Peyer's patch (tissue), 4 donors: Measurements from ENCODE around the gene KRT77. TPM values are rescaled to one million over a fixed set of nuclear protein-coding genes. Genes with fewer than 3 reads are reported as not detected.
"Not testable (repeated sequence)": the region's sequence is repeated elsewhere in the genome, so short reads cannot be mapped to it uniquely, and the experiment has no call there.

Experiments used
- DNase-seq, 3 donors: peaks; one replicate each; pipeline ENCODE4 v3.0.0-alpha.2; 2017 to 2019
- H3K27ac ChIP-seq, 4 donors: fragments of 200-600 bp; sonication (generic); one replicate each; pipeline ENCODE4 v1.5.1; 2016 to 2019
- H3K27me3 ChIP-seq, 2 donors: fragments of 200-600 bp; sonication (generic); one replicate each; pipeline ENCODE4 v1.5.1; 2019
- H3K36me3 ChIP-seq, 3 donors: fragments of 200-600 bp; sonication (generic); one replicate each; pipeline ENCODE4 v1.5.1; 2016 to 2019
- H3K4me1 ChIP-seq, 4 donors: fragments of 200-600 bp; sonication (generic); one replicate each; pipeline ENCODE4 v1.5.1; 2016 to 2019
- H3K4me3 ChIP-seq, 4 donors: fragments of 200-600 bp; sonication (generic); 1 replicate in 3 of 4; 2 replicates in 1 of 4; pipeline ENCODE4 v1.5.1; 2016 to 2019; ENCODE audit warnings: mild to moderate bottlenecking in 1 of 4
- H3K9me3 ChIP-seq, 4 donors: fragments of 200-600 bp; sonication (generic); one replicate each; pipeline ENCODE4 v1.5.1; 2016 to 2019; ENCODE audit warnings: mild to moderate bottlenecking in 1 of 4
- CTCF ChIP-seq, 6 experiments: fragments of 450-650 bp in 4 of 6; fragments of 200-600 bp in 2 of 6; sonication (generic) in 1 of 6; IDR thresholded peaks; one replicate each; pipeline ENCODE4 v1.5.1; 2017 to 2019; ENCODE audit warnings: antibody characterized with exemption in 6 of 6, mild to moderate bottlenecking in 3 of 6, moderate library complexity in 1 of 6
- POLR2A ChIP-seq, 2 donors: fragments of 450-650 bp; IDR thresholded peaks; one replicate each; pipeline ENCODE4 v1.5.1; 2017; ENCODE audit warnings: antibody characterized with exemption in 2 of 2, mild to moderate bottlenecking in 2 of 2, moderate library complexity in 2 of 2
- total RNA-seq, 4 donors: library from RNA; depleted of rRNA; stranded (reverse); fragments of >200 nt; gene quantifications; one replicate each; pipeline ENCODE4 v1.1.0, GENCODE V29; 2016

The KRT77 gene
- total RNA-seq, 4 donors from 2014 or later = not detected

GRCh38 chr12:52670506-52670905 is 32.8 kb downstream of the KRT77 start:
- TF ChIP-seq POLR2A (IDR thresholded peaks at IDR 0.05) = no peak
- no peak for TF ChIP-seq CTCF (IDR thresholded peaks at IDR 0.05)
- no peaks in the 10 kb centered on the region for H3K27me3 ChIP-seq

GRCh38 chr12:52669941-52670340 is 33.4 kb downstream of the KRT77 start:
- H3K4me1 ChIP-seq, DNase-seq, H3K27ac ChIP-seq, H3K9me3 ChIP-seq, H3K4me3 ChIP-seq, H3K27me3 ChIP-seq, H3K36me3 ChIP-seq: not testable (repeated sequence)

More at GRCh38 chr12:52670506-52670905, 32.8 kb downstream of the KRT77 start:
- Histone ChIP-seq H3K36me3 (no peaks in the 10 kb centered on the region), H3K4me3 (no peak overlapping the region), H3K9me3 (no peaks in the 10 kb centered on the region), H3K27ac (no peak overlapping the region), H3K4me1 (no peaks in the 10 kb centered on the region)
- DNase-seq = no peak

GRCh38 chr12:52669426-52669825 is 33.9 kb downstream of the KRT77 start:
- TF ChIP-seq CTCF (IDR thresholded peaks at IDR 0.05) (no peak), POLR2A (IDR thresholded peaks at IDR 0.05) (no peak)
- Histone ChIP-seq H3K9me3 (no peaks in the 10 kb centered on the region), H3K4me3 (no peak overlapping the region), H3K4me1 (no peaks in the 10 kb centered on the region), H3K27ac (no peak overlapping the region), H3K36me3 (no peaks in the 10 kb centered on the region), H3K27me3 (no peaks in the 10 kb centered on the region)
- no peak for DNase-seq

GRCh38 chr12:52667931-52668330 is 35.4 kb downstream of the KRT77 start:
- no peaks in the 10 kb centered on the region for H3K4me1 ChIP-seq
- no peak overlapping the region for H3K4me3 ChIP-seq
- no peak overlapping the region for H3K27ac ChIP-seq
- DNase-seq = no peak
- no peak for TF ChIP-seq POLR2A (IDR thresholded peaks at IDR 0.05)
- TF ChIP-seq CTCF (IDR thresholded peaks at IDR 0.05) = no peak
- no peaks in the 10 kb centered on the region for H3K36me3 ChIP-seq
- no peaks in the 10 kb centered on the region for H3K9me3 ChIP-seq
- H3K27me3 ChIP-seq = no peaks in the 10 kb centered on the region

- no peaks in the 10 kb centered on the region for H3K4me1 ChIP-seq
- H3K4me3 ChIP-seq = no peak overlapping the region
- H3K9me3 ChIP-seq = no peaks in the 10 kb centered on the region
- TF ChIP-seq POLR2A (IDR thresholded peaks at IDR 0.05) (no peak), CTCF (IDR thresholded peaks at IDR 0.05) (peak in 3 of 6 experiments; percentile 37 to 51 (median 40))
- no peaks in the 10 kb centered on the region for H3K27me3 ChIP-seq
- no peak for DNase-seq
- H3K36me3 ChIP-seq = no peaks in the 10 kb centered on the region
- H3K27ac ChIP-seq = no peak overlapping the region
These were observed 35.8 kb downstream of the KRT77 start for GRCh38 chr12:52667509-52667908.

GRCh38 chr12:52666471-52666870 is 36.9 kb downstream of the KRT77 start:
- Histone ChIP-seq H3K4me3 (no peak overlapping the region), H3K27me3 (no peaks in the 10 kb centered on the region), H3K27ac (no peak overlapping the region), H3K4me1 (no peaks in the 10 kb centered on the region), H3K36me3 (no peaks in the 10 kb centered on the region), H3K9me3 (no peaks in the 10 kb centered on the region)
- DNase-seq = no peak
- TF ChIP-seq CTCF (IDR thresholded peaks at IDR 0.05) = no peak
- no peak for TF ChIP-seq POLR2A (IDR thresholded peaks at IDR 0.05)
